ENCODE measurements around the gene CDK8.
"Not testable (repeated sequence)": the region's sequence is repeated elsewhere in the genome, so short reads cannot be mapped to it uniquely, and the experiment has no call there.

The CDK8 gene

DNA sequence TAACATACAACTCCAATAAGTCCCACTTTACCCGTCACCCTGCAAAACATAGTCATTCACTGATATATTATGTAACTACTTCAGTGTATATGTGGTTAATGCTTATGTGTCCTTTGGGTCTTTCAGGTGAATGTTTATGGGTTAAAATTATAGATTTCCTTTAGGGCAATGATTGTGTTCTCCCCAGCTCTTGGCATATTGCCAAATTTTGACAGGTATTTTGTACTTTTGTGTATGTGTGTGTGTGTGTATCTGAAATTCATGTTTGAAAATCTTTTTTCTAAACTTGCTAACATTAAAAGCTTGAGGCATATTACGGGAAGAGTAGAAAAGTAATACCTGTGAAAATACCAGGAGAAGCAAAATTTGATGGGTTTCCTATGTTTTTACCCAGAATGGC, 8.2 kb downstream of the CDK8 start:
- ChIA-PET CTCF (no interaction called here), POLR2A (no interaction called here)
- no CpG with 5 or more reads among the region's 2 CpGs for WGBS (ENCODE audit: insufficient coverage)

DNA sequence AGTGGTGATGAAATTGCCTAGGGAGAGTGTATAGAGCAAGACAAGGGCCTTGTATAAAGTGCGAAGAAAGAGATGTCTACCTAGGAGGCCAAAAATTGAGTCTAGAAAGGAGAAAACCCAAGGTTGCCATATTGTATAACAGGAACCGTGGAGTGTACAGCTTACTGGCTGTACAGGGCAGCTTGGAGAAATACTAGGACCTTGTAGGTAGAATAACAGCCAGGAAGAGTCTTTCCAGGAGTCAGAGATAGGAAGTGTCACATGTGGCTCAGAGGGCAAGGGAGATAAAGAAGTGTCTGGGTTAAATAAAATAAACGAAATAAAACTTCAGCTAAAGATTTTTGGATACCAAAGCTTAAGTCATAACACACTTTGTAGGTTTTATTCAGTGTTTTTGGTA, 12.4 kb downstream of the CDK8 start:
- Histone ChIP-seq H3K27me3 (replicated peaks in 2 of 5; ENCODE audit: control insufficient read depth in 4 of 5, insufficient read depth in 5 of 5, low read length in 4 of 5) (no peaks in the 10 kb centered on the region), H3K4me3 (ENCODE audit: control insufficient read depth in 1 of 7, extremely low read depth in 1 of 7, insufficient read depth in 4 of 7, low read depth in 2 of 7, low read length in 6 of 7) (no peak overlapping the region)

More for the DNA sequence above, 8.2 kb downstream of the CDK8 start:
- no peak overlapping the region for H3K4me3 ChIP-seq (ENCODE audit: control insufficient read depth in 1 of 7, extremely low read depth in 1 of 7, insufficient read depth in 4 of 7, low read depth in 2 of 7, low read length in 6 of 7)
- no peaks in the 10 kb centered on the region for H3K4me1 ChIP-seq (ENCODE audit: control extremely low read depth in 1 of 4, control insufficient read depth in 4 of 4, insufficient read depth in 4 of 4, low read length in 3 of 4)
- no peak overlapping the region for H3K27ac ChIP-seq (ENCODE audit: insufficient read depth in 1 of 2, low read depth in 1 of 2, low read length in 2 of 2, poor library complexity in 1 of 2, severe bottlenecking in 2 of 2)
- no peak for DNase-seq
- H3K36me3 ChIP-seq (ENCODE audit: control insufficient read depth in 4 of 4, insufficient read depth in 4 of 4, low read length in 3 of 4): no peaks in the 10 kb centered on the region
- H3K9me3 ChIP-seq (ENCODE audit: control extremely low read depth in 1 of 5, control insufficient read depth in 4 of 5, insufficient read depth in 2 of 5, low read depth in 1 of 5, low read length in 4 of 5): peaks cover 0 to 2% (median 0%) of the 10 kb centered on the region in 5 experiments
- no peaks in the 10 kb centered on the region for H3K27me3 ChIP-seq (replicated peaks in 2 of 5; ENCODE audit: control insufficient read depth in 4 of 5, insufficient read depth in 5 of 5, low read length in 4 of 5)

DNA sequence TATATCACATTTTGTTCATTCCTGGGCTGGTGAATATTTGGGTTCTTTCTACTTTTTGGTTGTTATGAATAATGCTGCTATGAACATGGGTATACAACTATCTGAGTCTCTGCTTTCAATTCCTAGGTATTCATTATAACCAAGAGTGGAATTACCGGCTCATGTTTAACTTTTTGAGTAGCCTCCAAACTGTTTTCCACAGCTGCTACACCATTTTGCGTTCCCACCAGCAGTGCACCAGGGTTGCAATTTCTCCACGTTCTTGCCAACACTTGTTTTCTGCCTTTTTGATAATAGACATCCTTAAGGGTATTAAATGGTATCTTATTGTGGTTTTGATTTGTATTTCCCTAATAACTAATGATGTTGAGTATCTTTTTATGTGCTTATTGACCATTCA, 16.8 kb downstream of the CDK8 start:
- Histone ChIP-seq H3K9me3 (ENCODE audit: control extremely low read depth in 1 of 5, control insufficient read depth in 4 of 5, insufficient read depth in 2 of 5, low read depth in 1 of 5, low read length in 4 of 5) (peaks cover 0 to 2% (median 0%) of the 10 kb centered on the region in 5 experiments), H3K27ac (ENCODE audit: insufficient read depth in 1 of 2, low read depth in 1 of 2, low read length in 2 of 2, poor library complexity in 1 of 2, severe bottlenecking in 2 of 2) (no peak overlapping the region), H3K4me3 (ENCODE audit: control insufficient read depth in 1 of 7, extremely low read depth in 1 of 7, insufficient read depth in 4 of 7, low read depth in 2 of 7, low read length in 6 of 7) (no peak overlapping the region), H3K27me3 (replicated peaks in 2 of 5; ENCODE audit: control insufficient read depth in 4 of 5, insufficient read depth in 5 of 5, low read length in 4 of 5) (no peaks in the 10 kb centered on the region), H3K4me1 (ENCODE audit: control extremely low read depth in 1 of 4, control insufficient read depth in 4 of 4, insufficient read depth in 4 of 4, low read length in 3 of 4) (no peaks in the 10 kb centered on the region), H3K36me3 (ENCODE audit: control insufficient read depth in 4 of 4, insufficient read depth in 4 of 4, low read length in 3 of 4) (no peaks in the 10 kb centered on the region)
- DNase-seq: no peak
- WGBS (ENCODE audit: insufficient coverage): 100% methylated on average over 1 of the region's 3 CpGs
- POLR2A ChIA-PET: no interaction called here
- CTCF ChIA-PET: no interaction called here

More for the DNA sequence above, 12.4 kb downstream of the CDK8 start:
- WGBS (ENCODE audit: insufficient coverage): 95% methylated on average over 2 of the region's 3 CpGs
- POLR2A ChIA-PET: no interaction called here
- H3K36me3 ChIP-seq (ENCODE audit: control insufficient read depth in 4 of 4, insufficient read depth in 4 of 4, low read length in 3 of 4): no peaks in the 10 kb centered on the region
- CTCF ChIA-PET: interaction anchor here (1.1 to 1.2 kb wide), 2 partner anchors 11 to 81 kb away, joined by 3 to 4 read pairs; no protein-coding TSS in a partner anchor
- no peaks in the 10 kb centered on the region for H3K4me1 ChIP-seq (ENCODE audit: control extremely low read depth in 1 of 4, control insufficient read depth in 4 of 4, insufficient read depth in 4 of 4, low read length in 3 of 4)
- H3K27ac ChIP-seq (ENCODE audit: insufficient read depth in 1 of 2, low read depth in 1 of 2, low read length in 2 of 2, poor library complexity in 1 of 2, severe bottlenecking in 2 of 2): no peak overlapping the region
- H3K9me3 ChIP-seq (ENCODE audit: control extremely low read depth in 1 of 5, control insufficient read depth in 4 of 5, insufficient read depth in 2 of 5, low read depth in 1 of 5, low read length in 4 of 5): peaks cover 0 to 4% (median 0%) of the 10 kb centered on the region in 5 experiments
- DNase-seq: no peak

DNA sequence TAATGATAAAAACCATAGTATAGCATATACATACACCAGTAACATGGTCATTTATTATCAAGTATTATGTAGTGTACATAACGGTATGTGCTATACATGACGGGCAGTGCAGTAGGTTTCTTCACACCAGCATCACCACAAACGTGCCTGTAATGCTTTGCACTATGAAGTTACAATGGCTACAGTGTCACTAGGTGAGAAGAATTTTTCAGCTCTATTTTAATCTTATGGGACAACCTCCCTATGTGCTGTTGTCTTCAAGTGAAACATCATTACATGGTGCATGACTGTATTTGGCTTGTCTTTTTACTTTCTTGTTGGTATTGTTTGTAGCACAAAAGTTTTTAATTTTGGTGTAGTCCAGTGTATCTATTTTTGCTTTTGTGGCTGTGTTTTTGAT, 18.7 kb downstream of the CDK8 start:
- no peak for DNase-seq
- CTCF ChIA-PET: no interaction called here
- Histone ChIP-seq H3K36me3 (ENCODE audit: control insufficient read depth in 4 of 4, insufficient read depth in 4 of 4, low read length in 3 of 4) (no peaks in the 10 kb centered on the region), H3K27me3 (replicated peaks in 2 of 5; ENCODE audit: control insufficient read depth in 4 of 5, insufficient read depth in 5 of 5, low read length in 4 of 5) (no peaks in the 10 kb centered on the region), H3K9me3 (ENCODE audit: control extremely low read depth in 1 of 5, control insufficient read depth in 4 of 5, insufficient read depth in 2 of 5, low read depth in 1 of 5, low read length in 4 of 5) (peaks cover 0 to 2% (median 0%) of the 10 kb centered on the region in 5 experiments), H3K4me3 (ENCODE audit: control insufficient read depth in 1 of 7, extremely low read depth in 1 of 7, insufficient read depth in 4 of 7, low read depth in 2 of 7, low read length in 6 of 7) (no peak overlapping the region), H3K4me1 (ENCODE audit: control extremely low read depth in 1 of 4, control insufficient read depth in 4 of 4, insufficient read depth in 4 of 4, low read length in 3 of 4) (no peaks in the 10 kb centered on the region), H3K27ac (ENCODE audit: insufficient read depth in 1 of 2, low read depth in 1 of 2, low read length in 2 of 2, poor library complexity in 1 of 2, severe bottlenecking in 2 of 2) (no peak overlapping the region)
- POLR2A ChIA-PET: no interaction called here
- WGBS (ENCODE audit: insufficient coverage): 91% methylated on average over 3 of the region's 3 CpGs

DNA sequence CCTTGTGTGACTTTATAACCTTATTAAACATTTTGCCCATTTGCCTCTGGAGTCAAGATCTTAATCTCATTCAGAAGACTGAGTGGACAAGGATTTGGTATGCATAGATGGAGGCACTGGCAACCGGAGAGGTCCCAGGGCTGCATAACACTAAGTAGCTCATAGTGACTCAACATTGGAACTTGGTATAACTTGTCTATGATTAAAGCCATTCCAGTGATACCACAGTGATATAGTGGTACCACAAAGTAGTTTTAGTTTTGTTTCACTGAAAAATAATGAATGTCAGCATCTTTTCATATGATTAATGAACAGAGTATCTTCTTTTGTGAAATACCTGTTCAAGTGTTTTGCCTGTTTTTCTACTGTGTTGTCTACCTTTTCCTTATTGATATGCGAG, 26.4 kb downstream of the CDK8 start:
- 100% methylated on average over 1 of the region's 2 CpGs for WGBS (ENCODE audit: insufficient coverage)
- DNase-seq: no peak
- no peak overlapping the region for H3K27ac ChIP-seq (ENCODE audit: insufficient read depth in 1 of 2, low read depth in 1 of 2, low read length in 2 of 2, poor library complexity in 1 of 2, severe bottlenecking in 2 of 2)
- no peaks in the 10 kb centered on the region for H3K4me1 ChIP-seq (ENCODE audit: control extremely low read depth in 1 of 4, control insufficient read depth in 4 of 4, insufficient read depth in 4 of 4, low read length in 3 of 4)
- no peak overlapping the region for H3K4me3 ChIP-seq (ENCODE audit: control insufficient read depth in 1 of 7, extremely low read depth in 1 of 7, insufficient read depth in 4 of 7, low read depth in 2 of 7, low read length in 6 of 7)
- peaks cover 0 to 24% (median 8%) of the 10 kb centered on the region in 5 experiments for H3K9me3 ChIP-seq (ENCODE audit: control extremely low read depth in 1 of 5, control insufficient read depth in 4 of 5, insufficient read depth in 2 of 5, low read depth in 1 of 5, low read length in 4 of 5)
- ChIA-PET CTCF (no interaction called here), POLR2A (no interaction called here)
- H3K27me3 ChIP-seq (replicated peaks in 2 of 5; ENCODE audit: control insufficient read depth in 4 of 5, insufficient read depth in 5 of 5, low read length in 4 of 5): no peaks in the 10 kb centered on the region
- H3K36me3 ChIP-seq (ENCODE audit: control insufficient read depth in 4 of 4, insufficient read depth in 4 of 4, low read length in 3 of 4): peaks cover 0 to 11% (median 8%) of the 10 kb centered on the region in 4 experiments

DNA sequence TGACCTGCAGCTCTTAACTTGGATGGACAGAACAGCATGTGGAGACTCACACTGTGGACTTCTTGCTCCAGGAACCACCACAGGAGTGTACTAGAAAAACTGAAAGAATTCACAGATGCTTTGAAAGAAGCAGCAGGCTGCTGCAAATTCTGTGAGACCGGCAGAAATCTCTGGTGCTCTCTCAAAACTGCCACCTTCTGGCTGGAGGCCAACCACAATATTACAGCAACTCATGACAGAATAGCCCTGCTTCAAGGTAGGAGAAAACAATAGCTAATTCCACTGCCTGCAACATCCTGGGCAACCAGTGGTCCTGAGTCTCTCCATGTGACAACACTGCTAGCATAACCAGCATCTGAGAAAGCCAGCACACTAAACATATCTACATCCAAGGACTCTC, 26.9 kb downstream of the CDK8 start:
- Histone ChIP-seq H3K36me3 (ENCODE audit: control insufficient read depth in 4 of 4, insufficient read depth in 4 of 4, low read length in 3 of 4) (peaks cover 0 to 11% (median 8%) of the 10 kb centered on the region in 4 experiments), H3K9me3 (ENCODE audit: control extremely low read depth in 1 of 5, control insufficient read depth in 4 of 5, insufficient read depth in 2 of 5, low read depth in 1 of 5, low read length in 4 of 5) (peaks cover 0 to 26% (median 8%) of the 10 kb centered on the region in 5 experiments), H3K27me3 (replicated peaks in 2 of 5; ENCODE audit: control insufficient read depth in 4 of 5, insufficient read depth in 5 of 5, low read length in 4 of 5) (no peaks in the 10 kb centered on the region), H3K4me3 (ENCODE audit: control insufficient read depth in 1 of 7, extremely low read depth in 1 of 7, insufficient read depth in 4 of 7, low read depth in 2 of 7, low read length in 6 of 7) (no peak overlapping the region), H3K27ac (ENCODE audit: insufficient read depth in 1 of 2, low read depth in 1 of 2, low read length in 2 of 2, poor library complexity in 1 of 2, severe bottlenecking in 2 of 2) (no peak overlapping the region), H3K4me1 (ENCODE audit: control extremely low read depth in 1 of 4, control insufficient read depth in 4 of 4, insufficient read depth in 4 of 4, low read length in 3 of 4) (no peaks in the 10 kb centered on the region)
- POLR2A ChIA-PET: no interaction called here
- 100% methylated on average over 1 of the region's 1 CpG for WGBS (ENCODE audit: insufficient coverage)
- DNase-seq: no peak
- CTCF ChIA-PET: no interaction called here

DNA sequence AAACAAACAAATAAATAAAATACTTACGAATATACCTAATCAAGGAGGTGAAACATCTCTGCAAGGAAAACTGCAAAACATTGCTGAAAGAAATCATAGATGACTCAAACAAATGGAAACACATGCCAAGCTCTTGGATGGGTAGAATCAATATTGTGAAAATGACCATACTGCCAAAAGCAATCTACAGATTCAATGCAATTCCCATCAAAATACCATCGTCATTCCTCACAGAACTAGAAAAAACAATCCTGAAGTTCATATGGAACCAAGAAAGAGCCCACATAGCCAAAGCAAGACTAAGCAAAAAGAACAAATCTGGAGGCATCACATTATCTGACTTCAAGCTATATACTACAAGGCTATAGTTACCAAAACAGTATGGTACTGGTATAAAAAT, 32.0 kb downstream of the CDK8 start:
- H3K4me3 ChIP-seq (ENCODE audit: control insufficient read depth in 1 of 7, extremely low read depth in 1 of 7, insufficient read depth in 4 of 7, low read depth in 2 of 7, low read length in 6 of 7); CTCF ChIA-PET; H3K27ac ChIP-seq (ENCODE audit: insufficient read depth in 1 of 2, low read depth in 1 of 2, low read length in 2 of 2, poor library complexity in 1 of 2, severe bottlenecking in 2 of 2); DNase-seq; H3K27me3 ChIP-seq (replicated peaks in 2 of 5; ENCODE audit: control insufficient read depth in 4 of 5, insufficient read depth in 5 of 5, low read length in 4 of 5); POLR2A ChIA-PET; H3K4me1 ChIP-seq (ENCODE audit: control extremely low read depth in 1 of 4, control insufficient read depth in 4 of 4, insufficient read depth in 4 of 4, low read length in 3 of 4); H3K36me3 ChIP-seq (ENCODE audit: control insufficient read depth in 4 of 4, insufficient read depth in 4 of 4, low read length in 3 of 4): not testable (repeated sequence)
- WGBS (ENCODE audit: insufficient coverage): no CpG with 5 or more reads among the region's 2 CpGs
- peaks cover 0 to 21% (median 4%) of the 10 kb centered on the region in 5 experiments for H3K9me3 ChIP-seq (ENCODE audit: control extremely low read depth in 1 of 5, control insufficient read depth in 4 of 5, insufficient read depth in 2 of 5, low read depth in 1 of 5, low read length in 4 of 5)
